ENCODE measurements around the gene CHCHD1.
A peak's percentile ranks its signal among the peaks of the same experiment; 100 is the strongest.

DNA sequence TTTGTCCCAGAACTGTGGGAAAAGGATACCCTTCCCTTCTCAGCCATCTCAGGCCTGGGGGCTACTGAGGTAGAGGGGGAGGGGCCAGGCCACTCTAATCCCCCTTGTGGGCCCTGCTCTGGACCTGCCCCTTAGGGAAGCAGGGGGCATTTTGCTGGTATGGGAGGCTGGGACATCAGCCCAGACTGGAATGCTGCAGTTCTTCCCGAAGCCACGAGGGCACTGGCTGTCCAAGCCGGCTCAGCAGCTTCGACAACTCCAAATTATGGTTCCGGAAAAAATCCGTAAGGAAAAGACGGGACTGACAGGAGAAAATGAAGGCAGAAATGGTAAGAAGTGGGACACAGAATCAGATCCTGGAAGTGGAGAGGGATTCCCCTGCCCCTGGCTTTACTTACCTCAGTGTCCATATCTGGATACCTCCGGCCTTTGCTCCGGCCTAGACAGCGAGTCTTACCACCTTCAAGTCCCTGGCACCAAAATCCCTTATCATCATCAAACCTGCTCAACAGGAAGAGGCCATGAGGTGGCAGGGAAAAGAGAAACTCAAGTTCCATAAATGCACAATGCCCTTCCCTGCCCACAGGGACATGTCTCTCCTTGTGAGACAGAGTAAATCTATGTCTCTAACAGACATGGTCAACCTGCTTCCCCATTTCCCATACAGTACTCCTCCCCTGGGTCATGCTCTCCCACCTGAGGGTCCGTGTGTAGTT, 20.6 kb downstream of the CHCHD1 start:
- TF ChIP-seq CTCF (IDR thresholded peaks at IDR 0.05), result no peak
- TF ChIP-seq POLR2AphosphoS5 (IDR thresholded peaks at IDR 0.05), result peak in 1 of 3 donors; percentile 36
